ENCODE measurements around the gene TTC23L.

GRCh38 chr5:34894716-34895115 is 55.8 kb downstream of the TTC23L start:
- TF ChIP-seq CTCF (IDR thresholded peaks at IDR 0.05 in 4 of 5, conservative IDR thresholded peaks at IDR 0.05 in 1 of 5): no peak
- no peak for TF ChIP-seq POLR2A (IDR thresholded peaks at IDR 0.05)

Measured in gastrocnemius medialis (tissue), 4 donors.